Upper lobe of right lung (tissue), 1 donor: ENCODE measurements around the gene CBX2. TPM values are rescaled to one million over a fixed set of nuclear protein-coding genes. Genes with fewer than 3 reads are reported as not detected.
A peak's percentile ranks its signal among the peaks of the same experiment; 100 is the strongest.

ENCODE experiments used
- ATAC-seq: fragments of 200-7000 bp; cut with Tn5 transposase; one replicate; pipeline ENCODE4 v1.9.1; 2020; ENCODE audit warnings: mild to moderate bottlenecking, moderate library complexity
- DNase-seq: peaks from one replicate; pipeline ENCODE4 v3.0.0-alpha.2; 2020
- H3K27ac ChIP-seq: fragments of 200-600 bp; one replicate; pipeline ENCODE4 v1.8.0; 2022
- H3K27me3 ChIP-seq: fragments of 200-600 bp; one replicate; pipeline ENCODE4 v1.8.0; 2022; ENCODE audit warnings: mild to moderate bottlenecking
- H3K36me3 ChIP-seq: fragments of 200-600 bp; one replicate; pipeline ENCODE4 v1.8.0; 2022
- H3K4me1 ChIP-seq: fragments of 200-600 bp; one replicate; pipeline ENCODE4 v1.8.0; 2022
- H3K4me3 ChIP-seq: fragments of 200-600 bp; one replicate; pipeline ENCODE4 v1.8.0; 2022; ENCODE audit warnings: mild to moderate bottlenecking
- H3K9me3 ChIP-seq: fragments of 200-600 bp; one replicate; pipeline ENCODE4 v1.8.0; 2022
- intact Hi-C: fragments of 100-400 bp; cut with DNase I; formaldehyde crosslinking; loops from one replicate; pipeline ENCODE4 v1.11.0; 2022
- total RNA-seq: library from RNA; stranded (reverse); fragmentation: NEBNext Ultra II Directional; extraction: Animal tissue kit (Norgen Biotek cat#: 25700); gene quantifications from one replicate; pipeline ENCODE4 v1.2.1, GENCODE V29; 2021
- TF ChIP-seq, protein P1 (sequence below): fragments of 200-600 bp; IDR thresholded peaks from one replicate; pipeline ENCODE4 v1.8.0; 2022; ENCODE audit warnings: antibody characterized with exemption
- donor health status: DM: no; HTN: yes; CAD: no; lungs with severe emphysema.

Gene CBX2
- total RNA-seq, 1 donor from 2014 or later = 3.4 TPM

DNA sequence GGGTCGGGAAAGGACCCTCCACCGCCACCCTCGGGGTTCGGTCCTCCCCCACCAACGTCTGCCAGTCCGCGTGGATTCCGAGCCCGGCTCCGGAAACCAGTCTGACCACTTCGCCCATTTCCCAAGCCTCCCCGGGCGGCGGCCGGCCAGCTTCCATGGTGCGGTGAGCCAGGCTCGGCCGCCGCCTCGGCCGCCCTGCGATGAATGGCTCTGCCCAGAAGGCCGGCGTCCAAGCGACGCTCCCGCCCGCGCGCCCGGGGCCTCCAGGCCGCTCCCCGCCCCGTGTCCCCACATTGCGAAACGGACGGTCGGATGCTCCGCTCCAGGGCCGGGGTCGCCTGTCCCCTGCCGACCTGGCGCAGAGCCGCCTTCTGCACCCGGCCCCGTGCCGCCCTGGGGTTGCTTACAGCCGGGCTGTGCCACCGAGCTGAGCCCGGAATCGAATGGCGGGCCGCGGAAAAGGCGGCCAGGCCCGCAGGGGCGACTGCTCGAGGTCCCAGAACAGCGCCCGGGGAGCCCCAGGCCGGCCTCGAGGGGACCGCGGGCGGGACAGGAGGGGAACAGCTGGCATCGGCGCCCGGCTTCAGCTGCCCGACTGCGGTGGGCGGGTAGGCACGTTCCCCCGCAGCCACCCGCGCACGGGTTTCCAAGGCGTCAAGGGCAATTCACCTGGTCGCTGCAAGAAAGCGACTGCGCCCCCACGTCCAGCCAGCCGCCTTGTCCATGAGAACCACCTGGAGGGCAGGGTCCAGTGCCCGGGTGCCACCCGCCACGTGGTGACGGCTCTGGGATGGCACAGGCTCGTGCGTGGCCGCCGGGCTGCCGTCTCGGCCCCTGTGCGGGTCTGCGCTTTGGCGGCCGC is 37.3 kb downstream of the CBX2 start:
- DNase-seq = peak; percentile 89
- no peaks in the 10 kb centered on the region for H3K9me3 ChIP-seq
- H3K36me3 ChIP-seq = no peaks in the 10 kb centered on the region
- intact Hi-C loops = no loop called here
- no peak overlapping the region for H3K27ac ChIP-seq
- peak overlapping the region; percentile 31 for H3K4me3 ChIP-seq
- ATAC-seq = peak; percentile 74
- TF ChIP-seq, protein P1, sequence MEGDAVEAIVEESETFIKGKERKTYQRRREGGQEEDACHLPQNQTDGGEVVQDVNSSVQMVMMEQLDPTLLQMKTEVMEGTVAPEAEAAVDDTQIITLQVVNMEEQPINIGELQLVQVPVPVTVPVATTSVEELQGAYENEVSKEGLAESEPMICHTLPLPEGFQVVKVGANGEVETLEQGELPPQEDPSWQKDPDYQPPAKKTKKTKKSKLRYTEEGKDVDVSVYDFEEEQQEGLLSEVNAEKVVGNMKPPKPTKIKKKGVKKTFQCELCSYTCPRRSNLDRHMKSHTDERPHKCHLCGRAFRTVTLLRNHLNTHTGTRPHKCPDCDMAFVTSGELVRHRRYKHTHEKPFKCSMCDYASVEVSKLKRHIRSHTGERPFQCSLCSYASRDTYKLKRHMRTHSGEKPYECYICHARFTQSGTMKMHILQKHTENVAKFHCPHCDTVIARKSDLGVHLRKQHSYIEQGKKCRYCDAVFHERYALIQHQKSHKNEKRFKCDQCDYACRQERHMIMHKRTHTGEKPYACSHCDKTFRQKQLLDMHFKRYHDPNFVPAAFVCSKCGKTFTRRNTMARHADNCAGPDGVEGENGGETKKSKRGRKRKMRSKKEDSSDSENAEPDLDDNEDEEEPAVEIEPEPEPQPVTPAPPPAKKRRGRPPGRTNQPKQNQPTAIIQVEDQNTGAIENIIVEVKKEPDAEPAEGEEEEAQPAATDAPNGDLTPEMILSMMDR = no peak
- peaks cover 40% of the 10 kb centered on the region for H3K4me1 ChIP-seq
- peaks cover 54% of the 10 kb centered on the region for H3K27me3 ChIP-seq

DNA sequence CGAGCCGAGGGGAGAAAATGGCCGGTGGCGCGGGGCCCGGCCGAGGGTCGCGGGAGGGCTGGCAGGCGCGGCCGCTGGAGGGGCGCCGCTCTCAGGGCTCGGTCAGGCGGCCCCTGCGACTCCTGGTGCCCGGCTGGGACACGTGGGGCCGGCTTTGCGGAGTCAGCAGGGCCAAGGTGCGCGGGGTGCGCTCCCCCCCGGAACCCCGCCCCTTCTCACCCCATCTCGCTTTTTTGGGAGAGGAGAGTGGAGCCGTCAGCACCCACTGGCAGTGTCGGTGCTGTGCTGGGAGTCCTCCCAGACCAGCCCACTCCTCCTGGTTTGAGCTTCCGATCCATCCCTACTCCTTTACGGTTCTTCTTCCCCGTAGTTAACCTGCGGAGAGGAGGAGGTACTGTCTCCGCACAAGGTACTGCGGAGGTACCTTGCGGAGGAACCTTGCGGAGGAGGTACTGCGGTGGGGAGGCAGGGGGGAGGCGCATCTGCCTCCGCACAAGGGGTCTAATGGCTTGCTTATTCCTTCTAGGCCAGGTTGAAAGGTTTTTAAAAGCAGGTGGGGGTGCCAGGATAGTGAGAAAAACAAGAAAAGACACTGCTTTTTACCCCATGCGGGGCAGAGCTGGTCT is 38.0 kb downstream of the CBX2 start:
- intact Hi-C loops = no loop called here

DNA sequence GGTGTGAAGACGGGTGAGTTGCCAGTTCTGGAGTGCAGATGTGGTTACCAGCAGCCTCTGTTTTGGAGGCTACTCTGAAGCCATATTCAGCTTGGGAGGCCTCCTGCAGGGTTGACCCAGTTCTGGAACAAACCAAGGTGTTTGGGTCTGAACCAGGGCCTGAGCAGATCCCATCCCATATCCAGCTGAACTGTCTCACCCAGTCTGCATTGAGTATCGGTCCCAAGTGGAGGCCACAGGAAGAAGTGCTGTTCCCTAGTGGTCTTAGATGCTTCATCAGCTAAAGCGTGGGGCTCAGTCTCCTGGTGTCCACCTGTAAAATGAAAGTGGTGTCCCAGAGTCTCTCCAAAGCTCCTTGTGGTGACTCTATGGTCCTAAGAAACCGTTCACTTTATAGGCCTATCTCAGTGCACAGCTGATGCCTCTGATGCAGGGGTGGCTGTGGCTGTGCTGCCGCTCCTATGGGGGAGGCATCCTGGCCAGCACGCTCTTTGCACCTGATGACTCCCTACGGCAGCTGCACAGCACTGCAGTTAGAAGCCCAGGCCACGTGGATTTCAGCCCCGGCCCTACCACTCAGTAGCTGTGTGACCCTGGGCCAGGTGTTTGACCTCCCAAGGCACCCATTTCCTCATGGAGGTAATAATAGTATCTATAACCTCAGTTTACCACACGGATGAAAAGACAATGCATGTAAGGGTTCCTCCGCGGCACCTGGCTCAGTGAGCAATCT is 40.2 kb downstream of the CBX2 start:
- Histone ChIP-seq H3K27me3 (peaks cover 30% of the 10 kb centered on the region), H3K9me3 (no peaks in the 10 kb centered on the region), H3K27ac (no peak overlapping the region), H3K4me1 (peaks cover 15% of the 10 kb centered on the region), H3K4me3 (no peak overlapping the region), H3K36me3 (no peaks in the 10 kb centered on the region)
- ATAC-seq = no peak
- no peak for DNase-seq
- TF ChIP-seq, protein P1 = no peak
- intact Hi-C loops = no loop called here

More for the DNA sequence above, 38.0 kb downstream of the CBX2 start:
- ATAC-seq = no peak
- TF ChIP-seq, protein P1 = no peak
- no peaks in the 10 kb centered on the region for H3K36me3 ChIP-seq
- peaks cover 36% of the 10 kb centered on the region for H3K4me1 ChIP-seq
- H3K27ac ChIP-seq = no peak overlapping the region
- peaks cover 51% of the 10 kb centered on the region for H3K27me3 ChIP-seq
- H3K4me3 ChIP-seq = no peak overlapping the region
- no peak for DNase-seq
- H3K9me3 ChIP-seq = no peaks in the 10 kb centered on the region

DNA sequence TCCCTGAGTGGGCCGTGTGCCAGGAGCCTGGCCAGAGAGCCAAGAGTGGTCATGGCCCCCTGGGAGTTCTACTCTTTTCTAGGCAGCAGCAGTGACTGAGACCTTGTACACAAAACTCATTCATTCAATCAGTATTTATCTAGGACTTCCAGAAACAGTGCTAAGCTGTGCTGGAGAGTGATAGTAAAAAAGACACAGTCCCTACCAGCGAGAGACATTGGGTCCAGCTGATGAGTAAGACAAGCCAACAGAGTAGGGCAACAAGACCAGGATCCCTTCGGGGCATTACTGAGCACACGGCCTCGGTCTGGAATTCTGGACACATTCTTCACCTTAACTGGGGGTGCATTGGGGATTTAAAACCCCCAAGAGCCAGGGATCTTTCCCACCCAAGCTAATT is 41.1 kb downstream of the CBX2 start:
- Histone ChIP-seq H3K27me3 (peaks cover 25% of the 10 kb centered on the region), H3K36me3 (no peaks in the 10 kb centered on the region), H3K9me3 (no peaks in the 10 kb centered on the region), H3K27ac (no peak overlapping the region), H3K4me3 (no peak overlapping the region), H3K4me1 (peaks cover 12% of the 10 kb centered on the region)
- DNase-seq (no peak), ATAC-seq (no peak)
- intact Hi-C loops = no loop called here
- TF ChIP-seq, protein P1 = no peak

DNA sequence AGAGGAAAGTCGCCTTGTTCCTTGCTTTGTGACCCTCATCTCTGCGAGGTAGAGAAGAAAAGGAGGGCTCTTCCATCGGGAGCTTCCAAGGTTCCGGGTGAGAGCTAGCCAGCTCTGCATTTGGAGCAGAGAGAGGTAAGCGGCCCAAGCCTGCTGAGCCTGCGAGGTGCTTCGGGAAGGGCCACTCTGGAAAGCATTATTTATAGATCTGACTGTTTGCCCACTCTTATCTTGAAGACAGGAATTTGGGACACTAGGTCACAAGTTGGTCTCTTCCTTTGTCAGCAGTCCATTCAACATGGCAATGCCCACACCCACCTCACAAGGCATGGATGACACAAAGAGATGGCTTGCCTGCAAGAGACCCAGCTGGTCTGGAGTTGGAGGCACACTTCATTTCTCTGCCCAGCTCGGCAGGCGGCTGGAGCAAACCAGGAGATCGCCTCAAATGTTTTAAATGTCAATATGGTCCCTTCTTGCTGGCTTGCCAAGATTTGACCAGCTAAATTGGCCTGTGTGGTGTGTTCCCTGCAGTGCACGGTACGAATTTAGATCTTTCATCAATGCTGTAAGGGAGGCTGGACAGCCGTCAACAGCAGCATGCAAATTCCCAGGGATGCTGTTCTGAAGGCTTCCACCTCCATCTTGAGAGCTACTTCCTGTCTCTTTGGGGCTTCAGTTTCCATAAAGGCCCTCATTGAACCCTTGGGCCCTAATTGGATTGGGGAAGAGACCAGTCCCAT is 41.8 kb downstream of the CBX2 start:
- Histone ChIP-seq H3K36me3 (no peaks in the 10 kb centered on the region), H3K27me3 (peaks cover 19% of the 10 kb centered on the region), H3K4me3 (no peak overlapping the region), H3K27ac (no peak overlapping the region), H3K4me1 (peaks cover 5% of the 10 kb centered on the region), H3K9me3 (no peaks in the 10 kb centered on the region)
- TF ChIP-seq, protein P1 = no peak
- DNase-seq = no peak
- ATAC-seq = no peak
- intact Hi-C loops = no loop called here
